Neuronal stem cell (in vitro differentiated cells): Measurements from ENCODE around the gene ELK4.

ENCODE experiments used
- DNase-seq: peaks from one replicate; pipeline ENCODE4 v3.0.0-alpha.2; 2013; ENCODE audit warnings: low spot score
- H2AFZ ChIP-seq: one replicate; pipeline ENCODE4 v1.6.1; 2013; ENCODE audit warnings: mild to moderate bottlenecking, low read length, inconsistent platforms
- H2AK5ac ChIP-seq: 2 replicates; pipeline ENCODE4 v1.6.1; 2013; ENCODE audit warnings: low read depth, mild to moderate bottlenecking, inconsistent platforms, low read length, moderate library complexity, mixed read lengths
- H2BK120ac ChIP-seq: 2 replicates; pipeline ENCODE4 v1.6.1; 2013; ENCODE audit warnings: low read depth, mild to moderate bottlenecking, inconsistent platforms, low read length, moderate library complexity, mixed read lengths
- H2BK12ac ChIP-seq: one replicate; pipeline ENCODE4 v1.6.1; 2013; ENCODE audit warnings: low read length, inconsistent platforms
- H2BK15ac ChIP-seq: 2 replicates; pipeline ENCODE4 v1.6.1; 2013; ENCODE audit warnings: mild to moderate bottlenecking, low read length, inconsistent platforms, mixed read lengths
- H2BK5ac ChIP-seq: one replicate; pipeline ENCODE4 v1.6.1; 2013; ENCODE audit warnings: inconsistent platforms, mild to moderate bottlenecking, low read length, moderate library complexity
- H3K14ac ChIP-seq: one replicate; pipeline ENCODE4 v1.6.1; 2013; ENCODE audit warnings: low read length, inconsistent platforms
- H3K18ac ChIP-seq: 2 replicates; pipeline ENCODE4 v1.6.1; 2013; ENCODE audit warnings: low read length, inconsistent platforms
- H3K23ac ChIP-seq: 2 replicates; pipeline ENCODE4 v1.6.1; 2013; ENCODE audit warnings: low read depth, mild to moderate bottlenecking, mixed read lengths, low read length, inconsistent platforms; ENCODE audit not compliant: poor library complexity
- H3K27ac ChIP-seq: replicated peaks from 3 replicates; pipeline ENCODE4 v1.5.1; 2013; ENCODE audit warnings: low read length, inconsistent platforms
- H3K27me3 ChIP-seq, 3 experiments: 2 replicates each; pipeline ENCODE4 v1.6.1; 2013; ENCODE audit warnings: low read length in 3 of 3, mild to moderate bottlenecking in 2 of 3, inconsistent platforms in 1 of 3, low read depth in 1 of 3, mixed read lengths in 1 of 3, moderate library complexity in 1 of 3; ENCODE audit not compliant: control insufficient read depth in 3 of 3, insufficient read depth in 3 of 3
- H3K36me3 ChIP-seq, 2 donors: replicated peaks in 1 of 2; 2 replicates each; pipeline ENCODE4 v1.6.1; 2013; ENCODE audit warnings: low read length in 2 of 2; ENCODE audit not compliant: control insufficient read depth in 2 of 2, insufficient read depth in 2 of 2
- H3K4ac ChIP-seq: 2 replicates; pipeline ENCODE4 v1.6.1; 2013; ENCODE audit warnings: inconsistent platforms, mild to moderate bottlenecking, low read length, moderate library complexity
- H3K4me1 ChIP-seq, 2 donors: 1 replicate in 1 of 2; 2 replicates in 1 of 2; pipeline ENCODE4 v1.6.1; 2013; ENCODE audit warnings: low read length in 2 of 2, low read depth in 1 of 2; ENCODE audit not compliant: control insufficient read depth in 2 of 2, insufficient read depth in 1 of 2
- H3K4me2 ChIP-seq: one replicate; pipeline ENCODE4 v1.6.1; 2013; ENCODE audit warnings: mild to moderate bottlenecking, low read length, inconsistent platforms; ENCODE audit not compliant: insufficient read depth, poor library complexity, severe bottlenecking
- H3K4me3 ChIP-seq, 2 donors: 2 replicates each; pipeline ENCODE4 v1.5.1; 2013; ENCODE audit warnings: low read length in 2 of 2, mild to moderate bottlenecking in 2 of 2, inconsistent platforms in 1 of 2, moderate library complexity in 1 of 2
- H3K79me1 ChIP-seq: one replicate; pipeline ENCODE4 v1.6.1; 2013; ENCODE audit warnings: low read depth, mild to moderate bottlenecking, inconsistent platforms, low read length, moderate library complexity
- H3K9ac ChIP-seq: one replicate; pipeline ENCODE4 v1.6.1; 2013; ENCODE audit warnings: mild to moderate bottlenecking, low read depth, low read length, inconsistent platforms; ENCODE audit not compliant: poor library complexity
- H3K9me3 ChIP-seq, 2 donors: replicated peaks in 1 of 2; 2 replicates each; pipeline versions ENCODE3 to v1.6.1; 2013; ENCODE audit warnings: low read length in 2 of 2, mild to moderate bottlenecking in 2 of 2, inconsistent platforms in 1 of 2, low read depth in 1 of 2, mixed read lengths in 1 of 2, moderate library complexity in 1 of 2; ENCODE audit not compliant: control insufficient read depth in 2 of 2, insufficient read depth in 1 of 2
- H4K8ac ChIP-seq: one replicate; pipeline ENCODE4 v1.6.1; 2013; ENCODE audit warnings: low read depth, mild to moderate bottlenecking, inconsistent platforms, low read length, moderate library complexity
- H4K91ac ChIP-seq: one replicate; pipeline ENCODE4 v1.6.1; 2013; ENCODE audit warnings: low read length, low read depth, mild to moderate bottlenecking, inconsistent platforms; ENCODE audit not compliant: poor library complexity
- WGBS, 2 donors: extraction: QIAGEN DNeasy Blood & Tissue Kit; methylation state at CpG; one replicate each; pipeline ENCODE4 v1.1.7; 2013; ENCODE audit warnings: missing lambda C conversion rate in 2 of 2, mixed read lengths in 1 of 2; ENCODE audit not compliant: insufficient read length in 2 of 2, insufficient replicate concordance in 1 of 2; ENCODE audit errors: extremely low coverage in 2 of 2; 5-methylcytosine and 5-hydroxymethylcytosine counted together

Gene ELK4

GRCh38 chr1:205663286-205663936 lies 31.6 kb upstream of the ELK4 start:
- Histone ChIP-seq H3K9me3 (no peaks in the 10 kb centered on the region), H3K4me3 (no peak overlapping the region), H3K4ac (no peak overlapping the region), H3K36me3 (no peaks in the 10 kb centered on the region), H3K4me1 (peaks cover 15 to 26% of the 10 kb centered on the region in 2 donors), H3K14ac (no peak overlapping the region), H3K23ac (peak overlapping the region; percentile 10), H3K9ac (peak overlapping the region; percentile 12), H3K18ac (no peak overlapping the region), H3K79me1 (peaks cover 4% of the 10 kb centered on the region), H3K27ac (no peak overlapping the region), H3K4me2 (no peak overlapping the region), H4K8ac (peak overlapping the region; percentile 43), H2BK15ac (peak overlapping the region; percentile 30), H4K91ac (no peak overlapping the region), H2BK12ac (no peak overlapping the region), H2BK5ac (no peak overlapping the region), H3K27me3 (peaks cover 0 to 1% (median 0%) of the 10 kb centered on the region in 3 experiments), H2AFZ (no peak overlapping the region), H2BK120ac (no peak overlapping the region), H2AK5ac (peak overlapping the region; percentile 19)
- WGBS, 2 donors = no CpG with 5 or more reads among the region's 18 CpGs
- DNase-seq = no peak

GRCh38 chr1:205662791-205663190 lies 31.0 kb upstream of the ELK4 start:
- Histone ChIP-seq H3K79me1 (peaks cover 4% of the 10 kb centered on the region), H3K4me3 (no peak overlapping the region), H3K4me1 (peaks cover 12 to 21% of the 10 kb centered on the region in 2 donors), H3K9ac (peak overlapping the region; percentile 12), H3K4ac (no peak overlapping the region), H3K9me3 (no peaks in the 10 kb centered on the region), H3K36me3 (no peaks in the 10 kb centered on the region), H2AFZ (no peak overlapping the region), H4K91ac (no peak overlapping the region), H4K8ac (no peak overlapping the region), H2BK5ac (no peak overlapping the region), H3K14ac (no peak overlapping the region), H2BK15ac (peak overlapping the region; percentile 30), H2BK120ac (peak overlapping the region; percentile 38), H2BK12ac (no peak overlapping the region), H2AK5ac (peak overlapping the region; percentile 19), H3K18ac (peak overlapping the region; percentile 42), H3K27ac (no peak overlapping the region), H3K27me3 (peaks cover 0 to 1% (median 0%) of the 10 kb centered on the region in 3 experiments), H3K23ac (no peak overlapping the region), H3K4me2 (no peak overlapping the region)
- WGBS, 2 donors = no CpG with 5 or more reads among the region's 24 CpGs
- no peak for DNase-seq

- H4K91ac ChIP-seq = no peak overlapping the region
- peak overlapping the region; percentile 12 for H3K23ac ChIP-seq
- peaks cover 12 to 20% of the 10 kb centered on the region in 2 donors for H3K4me1 ChIP-seq
- no peak overlapping the region for H3K4me2 ChIP-seq
- H3K27me3 ChIP-seq = peaks cover 0 to 1% (median 0%) of the 10 kb centered on the region in 3 experiments
- DNase-seq = no peak
- peak overlapping the region; percentile 42 for H3K18ac ChIP-seq
- H2BK12ac ChIP-seq = peak overlapping the region; percentile 46
- H2BK15ac ChIP-seq = peak overlapping the region; percentile 4
- no peak overlapping the region for H2AFZ ChIP-seq
- H2BK120ac ChIP-seq = peak overlapping the region; percentile 49
- no peak overlapping the region for H3K4me3 ChIP-seq
- peak overlapping the region; percentile 20 for H2BK5ac ChIP-seq
- H3K27ac ChIP-seq = no peak overlapping the region
- H3K79me1 ChIP-seq = peaks cover 4% of the 10 kb centered on the region
- no peak overlapping the region for H3K14ac ChIP-seq
- H2AK5ac ChIP-seq = peak overlapping the region; percentile 59
- no CpG with 5 or more reads among the region's 15 CpGs for WGBS, 2 donors
- no peak overlapping the region for H3K9ac ChIP-seq
- no peak overlapping the region for H4K8ac ChIP-seq
- no peaks in the 10 kb centered on the region for H3K36me3 ChIP-seq
- no peaks in the 10 kb centered on the region for H3K9me3 ChIP-seq
- H3K4ac ChIP-seq = no peak overlapping the region
Measured at GRCh38 chr1:205662135-205662738, 30.4 kb upstream of the ELK4 start.

- H2BK15ac ChIP-seq = peak overlapping the region; percentile 4
- H3K4me1 ChIP-seq = peaks cover 12 to 19% of the 10 kb centered on the region in 2 donors
- no peaks in the 10 kb centered on the region for H3K9me3 ChIP-seq
- no peak overlapping the region for H3K27ac ChIP-seq
- peak overlapping the region; percentile 82 for H3K14ac ChIP-seq
- peaks cover 2% of the 10 kb centered on the region for H3K79me1 ChIP-seq
- no CpG with 5 or more reads among the region's 16 CpGs for WGBS, 2 donors
- peak overlapping the region; percentile 11 for H3K18ac ChIP-seq
- no peak overlapping the region for H3K9ac ChIP-seq
- H3K27me3 ChIP-seq = peaks cover 0 to 1% (median 0%) of the 10 kb centered on the region in 3 experiments
- no peak overlapping the region for H3K4me3 ChIP-seq
- peak overlapping the region; percentile 49 for H2BK120ac ChIP-seq
- no peak overlapping the region for H3K4me2 ChIP-seq
- peak overlapping the region; percentile 27 for H3K4ac ChIP-seq
- H3K23ac ChIP-seq = peak overlapping the region; percentile 12
- no peak for DNase-seq
- H2AFZ ChIP-seq = no peak overlapping the region
- H4K91ac ChIP-seq = no peak overlapping the region
- no peak overlapping the region for H4K8ac ChIP-seq
- peak overlapping the region; percentile 20 for H2BK5ac ChIP-seq
- H3K36me3 ChIP-seq = no peaks in the 10 kb centered on the region
- H2BK12ac ChIP-seq = peak overlapping the region; percentile 46
- peak overlapping the region; percentile 59 for H2AK5ac ChIP-seq
Measured at GRCh38 chr1:205661429-205662134, 29.8 kb upstream of the ELK4 start.
